ENCODE data around the gene MTNR1B.

MTNR1B gene

DNA sequence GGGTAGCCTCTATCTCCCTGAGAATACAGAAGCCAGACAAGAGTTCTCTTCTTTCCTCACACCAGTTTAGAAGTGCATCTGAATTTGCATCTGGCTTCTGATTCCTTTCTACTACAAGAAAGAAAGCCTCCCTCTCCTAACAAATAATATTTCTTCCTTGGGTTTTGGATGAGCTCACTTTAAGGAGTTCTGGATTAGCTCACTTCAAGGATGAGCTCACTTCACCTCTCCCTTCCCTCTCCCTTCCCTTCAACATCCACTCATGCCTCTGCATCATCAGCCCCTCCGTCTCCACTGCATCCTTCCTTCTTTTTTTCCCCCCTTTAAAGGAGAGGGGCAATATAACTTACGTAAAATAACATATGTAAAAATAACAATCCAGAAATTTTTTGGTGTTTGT lies 1.6 kb upstream of the MTNR1B start (continued):
- TF ChIP-seq ZNF175 (tag by site-specific recombination; IDR thresholded peaks at IDR 0.05) (no peak), ZNF202 (tag by site-specific recombination; IDR thresholded peaks at IDR 0.05; ENCODE audit: borderline replicate concordance) (no peak), ZNF677 (tag by site-specific recombination; IDR thresholded peaks at IDR 0.05) (no peak), ZNF146 (tag by site-specific recombination; IDR thresholded peaks at IDR 0.05) (no peak), ZNF138 (tag by site-specific recombination; IDR thresholded peaks at IDR 0.05; ENCODE audit: borderline replicate concordance) (no peak), EGR2 (tag by site-specific recombination; IDR thresholded peaks at IDR 0.05; ENCODE audit: low read depth) (no peak), ZNF48 (tag by site-specific recombination; IDR thresholded peaks at IDR 0.05) (no peak)
- TF ChIP-seq, protein P1, sequence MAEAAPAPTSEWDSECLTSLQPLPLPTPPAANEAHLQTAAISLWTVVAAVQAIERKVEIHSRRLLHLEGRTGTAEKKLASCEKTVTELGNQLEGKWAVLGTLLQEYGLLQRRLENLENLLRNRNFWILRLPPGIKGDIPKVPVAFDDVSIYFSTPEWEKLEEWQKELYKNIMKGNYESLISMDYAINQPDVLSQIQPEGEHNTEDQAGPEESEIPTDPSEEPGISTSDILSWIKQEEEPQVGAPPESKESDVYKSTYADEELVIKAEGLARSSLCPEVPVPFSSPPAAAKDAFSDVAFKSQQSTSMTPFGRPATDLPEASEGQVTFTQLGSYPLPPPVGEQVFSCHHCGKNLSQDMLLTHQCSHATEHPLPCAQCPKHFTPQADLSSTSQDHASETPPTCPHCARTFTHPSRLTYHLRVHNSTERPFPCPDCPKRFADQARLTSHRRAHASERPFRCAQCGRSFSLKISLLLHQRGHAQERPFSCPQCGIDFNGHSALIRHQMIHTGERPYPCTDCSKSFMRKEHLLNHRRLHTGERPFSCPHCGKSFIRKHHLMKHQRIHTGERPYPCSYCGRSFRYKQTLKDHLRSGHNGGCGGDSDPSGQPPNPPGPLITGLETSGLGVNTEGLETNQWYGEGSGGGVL (tag by site-specific recombination; IDR thresholded peaks at IDR 0.05) = no peak
- TF ChIP-seq, protein P2, sequence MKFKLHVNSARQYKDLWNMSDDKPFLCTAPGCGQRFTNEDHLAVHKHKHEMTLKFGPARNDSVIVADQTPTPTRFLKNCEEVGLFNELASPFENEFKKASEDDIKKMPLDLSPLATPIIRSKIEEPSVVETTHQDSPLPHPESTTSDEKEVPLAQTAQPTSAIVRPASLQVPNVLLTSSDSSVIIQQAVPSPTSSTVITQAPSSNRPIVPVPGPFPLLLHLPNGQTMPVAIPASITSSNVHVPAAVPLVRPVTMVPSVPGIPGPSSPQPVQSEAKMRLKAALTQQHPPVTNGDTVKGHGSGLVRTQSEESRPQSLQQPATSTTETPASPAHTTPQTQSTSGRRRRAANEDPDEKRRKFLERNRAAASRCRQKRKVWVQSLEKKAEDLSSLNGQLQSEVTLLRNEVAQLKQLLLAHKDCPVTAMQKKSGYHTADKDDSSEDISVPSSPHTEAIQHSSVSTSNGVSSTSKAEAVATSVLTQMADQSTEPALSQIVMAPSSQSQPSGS (tag by site-specific recombination; IDR thresholded peaks at IDR 0.05; ENCODE audit: low read depth) = no peak

DNA sequence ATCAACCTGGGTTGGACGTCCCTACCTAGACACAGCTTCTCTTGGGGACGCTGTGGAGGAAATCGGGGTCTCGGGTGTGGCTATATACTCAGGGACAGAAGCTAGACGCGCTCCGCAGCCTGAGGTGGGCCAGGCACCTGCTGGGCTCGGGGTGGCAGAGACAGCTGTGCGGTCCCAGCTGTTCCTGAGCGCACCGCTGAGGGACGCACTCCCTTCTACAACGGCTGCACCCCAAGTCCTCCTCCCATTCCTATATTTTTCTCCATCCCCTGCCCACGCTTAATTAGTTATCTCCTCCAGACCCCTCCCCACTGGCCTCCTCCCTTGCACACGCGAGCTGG lies 188 bp upstream of the MTNR1B start:
- POLR2A ChIA-PET = no interaction called here

DNA sequence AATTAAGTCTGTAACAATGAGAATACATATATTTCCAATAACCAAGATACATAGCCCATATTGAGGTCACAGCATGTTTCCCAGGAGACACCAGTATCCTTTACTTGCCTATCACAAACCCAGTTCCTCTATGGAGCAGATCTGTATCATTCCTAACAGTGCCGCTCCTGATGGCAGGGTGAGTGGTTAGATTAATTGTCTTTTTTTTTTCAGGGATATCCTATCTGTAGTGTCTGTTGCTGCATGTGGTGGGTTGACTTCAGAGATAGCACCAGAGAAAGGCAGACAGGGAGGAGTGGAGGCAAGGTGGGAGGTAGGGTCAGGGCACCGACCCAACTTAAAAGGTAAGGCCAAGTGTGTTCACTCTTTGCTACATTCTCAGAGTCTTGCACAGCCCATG lies 2.8 kb downstream of the MTNR1B start:
- Histone ChIP-seq H3K4me3 (ENCODE audit: low read depth, low read length) (no peak overlapping the region), H3K27ac (ENCODE audit: extremely low read depth, low read depth, low read length) (no peak overlapping the region), H3K36me3 (ENCODE audit: control insufficient read depth in 2 of 2, insufficient read depth in 1 of 2, low read length in 2 of 2) (no peaks in the 10 kb centered on the region), H3K9me3 (ENCODE audit: control insufficient read depth, insufficient read depth, low read depth, low read length) (no peaks in the 10 kb centered on the region), H3K4me1 (ENCODE audit: control insufficient read depth, insufficient read depth, low read length) (no peaks in the 10 kb centered on the region)
- no peak for TF ChIP-seq ZNF558 (tag by site-specific recombination; IDR thresholded peaks at IDR 0.05)
- no peak for TF ChIP-seq ZNF350 (tag by site-specific recombination; IDR thresholded peaks at IDR 0.05)
- TF ChIP-seq ZNF335 (tag by site-specific recombination; conservative IDR thresholded peaks at IDR 0.05) = no peak
- no peak for TF ChIP-seq ZFP69B (tag by site-specific recombination; IDR thresholded peaks at IDR 0.05)
- TF ChIP-seq ZNF707 (tag by site-specific recombination; IDR thresholded peaks at IDR 0.05) = no peak
- no peak for TF ChIP-seq SCRT2 (tag by site-specific recombination; IDR thresholded peaks at IDR 0.05)
- no peak for TF ChIP-seq ZNF140 (tag by site-specific recombination; IDR thresholded peaks at IDR 0.05)
- no peak for TF ChIP-seq KLF16 (tag by site-specific recombination; IDR thresholded peaks at IDR 0.05)
- TF ChIP-seq, protein P3, sequence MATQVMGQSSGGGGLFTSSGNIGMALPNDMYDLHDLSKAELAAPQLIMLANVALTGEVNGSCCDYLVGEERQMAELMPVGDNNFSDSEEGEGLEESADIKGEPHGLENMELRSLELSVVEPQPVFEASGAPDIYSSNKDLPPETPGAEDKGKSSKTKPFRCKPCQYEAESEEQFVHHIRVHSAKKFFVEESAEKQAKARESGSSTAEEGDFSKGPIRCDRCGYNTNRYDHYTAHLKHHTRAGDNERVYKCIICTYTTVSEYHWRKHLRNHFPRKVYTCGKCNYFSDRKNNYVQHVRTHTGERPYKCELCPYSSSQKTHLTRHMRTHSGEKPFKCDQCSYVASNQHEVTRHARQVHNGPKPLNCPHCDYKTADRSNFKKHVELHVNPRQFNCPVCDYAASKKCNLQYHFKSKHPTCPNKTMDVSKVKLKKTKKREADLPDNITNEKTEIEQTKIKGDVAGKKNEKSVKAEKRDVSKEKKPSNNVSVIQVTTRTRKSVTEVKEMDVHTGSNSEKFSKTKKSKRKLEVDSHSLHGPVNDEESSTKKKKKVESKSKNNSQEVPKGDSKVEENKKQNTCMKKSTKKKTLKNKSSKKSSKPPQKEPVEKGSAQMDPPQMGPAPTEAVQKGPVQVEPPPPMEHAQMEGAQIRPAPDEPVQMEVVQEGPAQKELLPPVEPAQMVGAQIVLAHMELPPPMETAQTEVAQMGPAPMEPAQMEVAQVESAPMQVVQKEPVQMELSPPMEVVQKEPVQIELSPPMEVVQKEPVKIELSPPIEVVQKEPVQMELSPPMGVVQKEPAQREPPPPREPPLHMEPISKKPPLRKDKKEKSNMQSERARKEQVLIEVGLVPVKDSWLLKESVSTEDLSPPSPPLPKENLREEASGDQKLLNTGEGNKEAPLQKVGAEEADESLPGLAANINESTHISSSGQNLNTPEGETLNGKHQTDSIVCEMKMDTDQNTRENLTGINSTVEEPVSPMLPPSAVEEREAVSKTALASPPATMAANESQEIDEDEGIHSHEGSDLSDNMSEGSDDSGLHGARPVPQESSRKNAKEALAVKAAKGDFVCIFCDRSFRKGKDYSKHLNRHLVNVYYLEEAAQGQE (tag by site-specific recombination; IDR thresholded peaks at IDR 0.05) = no peak
- TF ChIP-seq ZSCAN16 (tag by site-specific recombination; IDR thresholded peaks at IDR 0.05) = no peak
- ChIA-PET POLR2A (no interaction called here), CTCF (no interaction called here)

More for the DNA sequence above, 188 bp upstream of the MTNR1B start:
- Histone ChIP-seq H3K4me3 (ENCODE audit: low read depth, low read length) (peak overlapping the region; percentile 25), H3K9me3 (ENCODE audit: control insufficient read depth, insufficient read depth, low read depth, low read length) (no peaks in the 10 kb centered on the region), H3K4me1 (ENCODE audit: control insufficient read depth, insufficient read depth, low read length) (no peaks in the 10 kb centered on the region), H3K27ac (ENCODE audit: extremely low read depth, low read depth, low read length) (no peak overlapping the region), H3K36me3 (ENCODE audit: control insufficient read depth in 2 of 2, insufficient read depth in 1 of 2, low read length in 2 of 2) (no peaks in the 10 kb centered on the region)
- TF ChIP-seq, protein P4, sequence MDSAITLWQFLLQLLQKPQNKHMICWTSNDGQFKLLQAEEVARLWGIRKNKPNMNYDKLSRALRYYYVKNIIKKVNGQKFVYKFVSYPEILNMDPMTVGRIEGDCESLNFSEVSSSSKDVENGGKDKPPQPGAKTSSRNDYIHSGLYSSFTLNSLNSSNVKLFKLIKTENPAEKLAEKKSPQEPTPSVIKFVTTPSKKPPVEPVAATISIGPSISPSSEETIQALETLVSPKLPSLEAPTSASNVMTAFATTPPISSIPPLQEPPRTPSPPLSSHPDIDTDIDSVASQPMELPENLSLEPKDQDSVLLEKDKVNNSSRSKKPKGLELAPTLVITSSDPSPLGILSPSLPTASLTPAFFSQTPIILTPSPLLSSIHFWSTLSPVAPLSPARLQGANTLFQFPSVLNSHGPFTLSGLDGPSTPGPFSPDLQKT (IDR thresholded peaks at IDR 0.05; ENCODE audit: borderline replicate concordance, low read depth, low read length) = no peak
- 0 out of 2 replicates have a peak, but pooled peaks have one; percentile 23 for TF ChIP-seq ZNF335 (tag by site-specific recombination; conservative IDR thresholded peaks at IDR 0.05)
- CTCF ChIA-PET = no interaction called here
